Ovary (tissue), 9 donors: Measurements from ENCODE around the gene MSANTD4. TPM values are rescaled to one million over a fixed set of nuclear protein-coding genes. Genes with fewer than 3 reads are reported as not detected.

Source experiments
- DNase-seq, 5 donors: peaks; one replicate each; pipeline ENCODE4 v3.0.0-alpha.2; 2019 to 2020
- H3K27ac ChIP-seq, 2 donors: fragments of 200-600 bp; one replicate each; pipeline versions ENCODE4 v1.5.1 to v1.8.0; 2019 to 2022
- H3K27me3 ChIP-seq: fragments of 200-600 bp; one replicate; pipeline ENCODE4 v1.8.0; 2022
- H3K36me3 ChIP-seq: fragments of 200-600 bp; sonication (generic); one replicate; pipeline ENCODE4 v1.5.1; 2019
- H3K4me1 ChIP-seq: one replicate; pipeline ENCODE4 v1.8.1; 2013; ENCODE audit warnings: mild to moderate bottlenecking, moderate library complexity; ENCODE audit not compliant: insufficient read depth
- H3K4me3 ChIP-seq: fragments of 200-600 bp; sonication (generic); one replicate; pipeline ENCODE4 v1.5.1; 2017
- H3K9me3 ChIP-seq, 2 donors: fragments of 200-600 bp in 1 of 2; sonication (generic) in 1 of 2; one replicate each; pipeline versions ENCODE4 v1.5.1 to v1.8.1; 2013 to 2019; ENCODE audit warnings: mild to moderate bottlenecking in 1 of 2, moderate library complexity in 1 of 2
- EP300 ChIP-seq: sonication (generic); formaldehyde crosslinking; IDR thresholded peaks from one replicate; pipeline ENCODE4 v1.6.1; 2017; ENCODE audit warnings: antibody characterized with exemption
- POLR2A ChIP-seq: fragments of 450-650 bp; IDR thresholded peaks from one replicate; pipeline ENCODE4 v1.6.1; 2017; ENCODE audit warnings: antibody characterized with exemption, mild to moderate bottlenecking, moderate library complexity
- WGBS, 3 donors: extraction: QIAGEN DNeasy Blood & Tissue Kit in 1 of 3; methylation state at CpG; one replicate each; pipeline versions ENCODE4 v1.1.5 to v1.1.7; 2013 to 2017; 5-methylcytosine and 5-hydroxymethylcytosine counted together
- intact Hi-C, 4 donors: fragments of 100-400 bp; cut with DNase I; formaldehyde crosslinking; loops; one replicate each; pipeline versions ENCODE4 v1.11.0 to v1.15.1; 2022 to 2023
- polyA plus RNA-seq, 2 donors: library from polyadenylated mRNA; stranded (reverse); fragments of 200-250 nt in 1 of 2; fragments of 350-450 nt in 1 of 2; fragmentation: Illumina TruSeq in 1 of 2; extraction: RNeasy Lipid Tissue Mini Kit (QIAGEN cat#74804) in 1 of 2; gene quantifications; one replicate each; pipeline ENCODE4 v1.2.3, GENCODE V29; 2013 to 2014
- total RNA-seq, 7 donors: library from RNA; depleted of rRNA in 2 of 7; stranded (reverse); fragments of >200 nt in 2 of 7; fragmentation: NEBNext Ultra II Directional in 3 of 7; extraction: Animal tissue kit (Norgen Biotek cat#: 25700) in 3 of 7; gene quantifications; one replicate each; pipeline versions ENCODE4 v1.1.0 to v1.2.4, GENCODE V29; 2016 to 2023
- TF ChIP-seq, protein P1 (sequence below), 3 donors: fragments of 450-650 bp in 2 of 3; fragments of 200-600 bp in 1 of 3; IDR thresholded peaks; one replicate each; pipeline versions ENCODE4 v1.5.1 to v1.8.0; 2016 to 2022; ENCODE audit warnings: antibody characterized with exemption in 3 of 3, mild to moderate bottlenecking in 1 of 3
- donor health status: DM: no; HTN: no; CAD: no; lungs with moderate emphysema.
- donor health status: DM: no; HTN: no; CAD: no.
- donor health status: Bipolar disorder and iron deficiency.
- donor health status: DM: yes; HTN: yes; CAD: no.
- donor health status: DM: no; HTN: no; CAD: no.
- donor health status: DM: yes; HTN: yes; CAD: no.

The MSANTD4 gene
- total and polyA plus RNA-seq, 9 donors, result 8.9 to 21.0 (median 16.7) TPM

DNA sequence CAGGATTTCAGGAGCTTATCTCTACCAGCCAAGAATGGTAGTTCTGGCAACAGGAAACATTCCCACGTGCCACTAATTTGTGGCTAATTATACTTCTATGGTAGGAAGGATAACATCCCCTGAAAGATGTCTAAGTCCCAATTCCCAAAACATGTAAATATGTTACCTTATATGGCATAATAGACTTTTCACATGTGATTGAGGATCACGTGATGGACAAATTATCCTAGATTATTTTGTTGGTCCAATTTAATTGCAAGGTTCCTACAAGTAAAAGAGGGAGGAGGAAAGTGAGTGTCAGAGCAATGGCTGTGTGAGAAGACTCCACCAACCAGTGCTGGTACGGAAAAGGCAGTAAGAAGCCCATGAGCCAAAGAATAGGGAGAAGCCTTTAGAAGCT is 9.9 kb upstream of the MSANTD4 start:
- Histone ChIP-seq H3K4me3 (no peak overlapping the region), H3K9me3 (no peaks in the 10 kb centered on the region), H3K27ac (no peak overlapping the region), H3K27me3 (no peaks in the 10 kb centered on the region), H3K36me3 (no peaks in the 10 kb centered on the region), H3K4me1 (no peaks in the 10 kb centered on the region)
- TF ChIP-seq, protein P1, sequence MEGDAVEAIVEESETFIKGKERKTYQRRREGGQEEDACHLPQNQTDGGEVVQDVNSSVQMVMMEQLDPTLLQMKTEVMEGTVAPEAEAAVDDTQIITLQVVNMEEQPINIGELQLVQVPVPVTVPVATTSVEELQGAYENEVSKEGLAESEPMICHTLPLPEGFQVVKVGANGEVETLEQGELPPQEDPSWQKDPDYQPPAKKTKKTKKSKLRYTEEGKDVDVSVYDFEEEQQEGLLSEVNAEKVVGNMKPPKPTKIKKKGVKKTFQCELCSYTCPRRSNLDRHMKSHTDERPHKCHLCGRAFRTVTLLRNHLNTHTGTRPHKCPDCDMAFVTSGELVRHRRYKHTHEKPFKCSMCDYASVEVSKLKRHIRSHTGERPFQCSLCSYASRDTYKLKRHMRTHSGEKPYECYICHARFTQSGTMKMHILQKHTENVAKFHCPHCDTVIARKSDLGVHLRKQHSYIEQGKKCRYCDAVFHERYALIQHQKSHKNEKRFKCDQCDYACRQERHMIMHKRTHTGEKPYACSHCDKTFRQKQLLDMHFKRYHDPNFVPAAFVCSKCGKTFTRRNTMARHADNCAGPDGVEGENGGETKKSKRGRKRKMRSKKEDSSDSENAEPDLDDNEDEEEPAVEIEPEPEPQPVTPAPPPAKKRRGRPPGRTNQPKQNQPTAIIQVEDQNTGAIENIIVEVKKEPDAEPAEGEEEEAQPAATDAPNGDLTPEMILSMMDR (IDR thresholded peaks at IDR 0.05), result no peak
- no peak for TF ChIP-seq EP300
- no peak for TF ChIP-seq POLR2A
- WGBS, 3 donors, result 76 to 85% (median 80%) methylated on average over 3 of the region's 3 CpGs
- intact Hi-C loops, result no loop called here
- DNase-seq, result no peak

DNA sequence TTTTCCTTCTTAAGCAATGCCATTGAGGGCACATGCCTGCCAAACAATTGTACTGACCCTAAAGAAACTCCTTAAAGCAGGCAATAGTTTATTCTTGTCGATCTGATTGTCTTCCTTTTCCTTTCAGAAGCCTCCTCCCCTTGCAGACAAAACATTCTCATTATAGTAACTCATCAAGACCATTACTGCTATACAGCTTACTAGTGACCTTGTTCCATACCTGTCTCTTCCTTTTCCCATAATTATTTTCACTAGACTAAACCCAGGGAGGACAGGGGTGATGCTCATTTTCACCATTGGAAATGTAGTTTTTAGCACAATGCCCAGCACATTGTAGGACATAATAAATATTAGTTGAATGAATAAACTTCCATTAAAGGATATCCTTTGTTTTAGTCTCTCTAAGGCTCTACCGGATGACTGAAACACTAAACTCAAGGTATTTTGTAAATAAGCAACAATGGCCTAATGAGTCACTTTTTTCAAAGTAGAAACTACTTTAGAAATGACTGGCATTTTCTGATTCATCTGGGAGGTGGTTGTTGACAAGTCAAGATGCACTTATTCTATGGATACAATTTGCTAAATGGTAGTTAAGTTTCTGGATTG is 9.3 kb upstream of the MSANTD4 start:
- Histone ChIP-seq H3K36me3 (no peaks in the 10 kb centered on the region), H3K9me3 (no peaks in the 10 kb centered on the region), H3K27me3 (no peaks in the 10 kb centered on the region), H3K27ac (no peak overlapping the region), H3K4me1 (no peaks in the 10 kb centered on the region), H3K4me3 (no peak overlapping the region)
- no peak for DNase-seq
- intact Hi-C loops, result no loop called here
- WGBS, 3 donors, result 64 to 72% (median 64%) methylated on average over 2 of the region's 2 CpGs
- TF ChIP-seq, protein P1 (IDR thresholded peaks at IDR 0.05), result no peak
- TF ChIP-seq EP300 (no peak), POLR2A (no peak)

DNA sequence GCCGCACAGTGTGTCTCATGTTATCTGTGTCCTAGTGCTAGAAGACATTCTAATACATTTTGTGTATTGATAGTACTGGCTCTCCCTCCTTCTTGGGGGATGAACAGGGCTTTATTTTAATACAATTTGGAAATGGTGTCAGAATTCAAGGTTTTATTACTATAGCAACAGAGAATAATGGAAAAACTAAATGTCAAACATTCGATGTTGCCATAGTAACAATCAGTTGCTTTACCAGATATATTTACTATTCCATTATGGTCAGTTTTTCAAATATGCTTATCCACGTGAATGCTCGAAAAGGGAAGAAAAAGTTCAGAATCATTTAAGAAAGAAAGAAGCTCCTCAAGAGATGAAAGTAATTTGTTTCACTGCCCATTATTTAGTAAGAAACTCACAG is 8.6 kb upstream of the MSANTD4 start:
- H3K27ac ChIP-seq, result no peak overlapping the region
- H3K36me3 ChIP-seq, result no peaks in the 10 kb centered on the region
- no peaks in the 10 kb centered on the region for H3K27me3 ChIP-seq
- DNase-seq, result no peak
- 22 to 50% (median 32%) methylated on average over 4 of the region's 4 CpGs for WGBS, 3 donors
- no peaks in the 10 kb centered on the region for H3K9me3 ChIP-seq
- H3K4me1 ChIP-seq, result no peaks in the 10 kb centered on the region
- H3K4me3 ChIP-seq, result no peak overlapping the region
- TF ChIP-seq EP300, result no peak
- TF ChIP-seq POLR2A, result no peak
- TF ChIP-seq, protein P1 (IDR thresholded peaks at IDR 0.05), result no peak
- intact Hi-C loops, result no loop called here

DNA sequence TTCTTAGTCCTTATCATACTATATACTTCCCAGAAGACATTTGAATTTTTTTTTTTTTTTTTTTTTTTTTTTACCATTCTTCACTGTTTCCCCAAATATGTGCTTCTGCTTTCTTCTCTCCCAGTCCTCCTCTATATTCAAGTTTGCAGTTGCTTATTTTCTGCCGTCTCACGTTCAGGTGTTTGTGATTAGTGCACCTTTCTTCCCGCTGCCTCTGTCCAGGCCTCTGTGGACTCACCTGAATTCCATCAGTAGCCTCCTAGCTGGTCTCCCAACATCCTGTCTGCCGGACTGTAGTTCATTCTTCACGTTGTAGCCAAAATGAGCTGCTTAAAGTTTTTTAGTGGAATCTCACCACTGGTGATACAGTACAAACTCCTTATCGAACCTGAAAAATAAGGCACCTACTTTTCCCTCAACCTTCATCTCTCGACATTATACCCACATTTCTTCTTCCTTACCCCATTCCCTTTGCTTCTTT is 795 bp upstream of the MSANTD4 start:
- no peaks in the 10 kb centered on the region for H3K4me1 ChIP-seq
- DNase-seq, result peak in 1 of 5 donors; percentile 9
- 86 to 88% (median 88%) methylated on average over 7 of the region's 7 CpGs for WGBS, 3 donors
- no peaks in the 10 kb centered on the region for H3K27me3 ChIP-seq
- H3K36me3 ChIP-seq, result no peaks in the 10 kb centered on the region
- intact Hi-C loops, result loop anchor here in 2 of 4 donors (5.0 kb wide), 1 partner anchor 54 kb away; the partner anchor contains the start of genes AASDHPPT (in 2 of the 2) and KBTBD3 (in 2 of the 2)
- peak overlapping the region in 1 of 2 donors; percentile 53 for H3K27ac ChIP-seq
- no peaks in the 10 kb centered on the region for H3K9me3 ChIP-seq
- TF ChIP-seq POLR2A (no peak), EP300 (no peak)
- TF ChIP-seq, protein P1 (IDR thresholded peaks at IDR 0.05), result no peak
- H3K4me3 ChIP-seq, result peak overlapping the region; percentile 67
